NCI-H2196 (cell line): ENCODE data around the gene MBD3.

ENCODE experiments used
- DNase-seq: peaks from one replicate; lab custom pipeline; 2025; ENCODE audit not compliant: unreplicated experiment; lab: John Stamatoyannopoulos, UW

MBD3 gene

GRCh38 chr19:1574354-1575136 is 18.1 kb downstream of the MBD3 start:
- no peak for DNase-seq

- no peak for DNase-seq
Measured at GRCh38 chr19:1572795-1573194, 19.9 kb downstream of the MBD3 start.

- no peak for DNase-seq
Measured at GRCh38 chr19:1571358-1571757, 21.3 kb downstream of the MBD3 start.

GRCh38 chr19:1570836-1571235 is 21.8 kb downstream of the MBD3 start:
- no peak for DNase-seq

GRCh38 chr19:1569997-1570396 is 22.7 kb downstream of the MBD3 start:
- DNase-seq = no peak

- peak; percentile 93 for DNase-seq
Measured at GRCh38 chr19:1568320-1569019, 24.2 kb downstream of the MBD3 start, which contains the start of gene MEX3D. Gene MEX3D (minus strand): TSS chr19:1568325. CDS start chr19:1568058, 267 bp downstream.

- DNase-seq = no peak
Measured at GRCh38 chr19:1567848-1568227, 24.8 kb downstream of the MBD3 start.

GRCh38 chr19:1567116-1567847 is 25.4 kb downstream of the MBD3 start:
- DNase-seq = no peak

GRCh38 chr19:1566392-1567115 is 26.1 kb downstream of the MBD3 start:
- DNase-seq = peak; percentile 42

- DNase-seq = no peak
Measured at GRCh38 chr19:1563251-1563650, 29.4 kb downstream of the MBD3 start.

GRCh38 chr19:1561236-1561842 is 31.3 kb downstream of the MBD3 start:
- DNase-seq = no peak

GRCh38 chr19:1560286-1560882 is 32.3 kb downstream of the MBD3 start:
- no peak for DNase-seq

- DNase-seq = no peak
Measured at GRCh38 chr19:1558552-1558951, 34.1 kb downstream of the MBD3 start.

- DNase-seq = no peak
Measured at GRCh38 chr19:1556390-1557070, 36.1 kb downstream of the MBD3 start.

GRCh38 chr19:1555487-1556389 is 36.9 kb downstream of the MBD3 start:
- no peak for DNase-seq

- DNase-seq = no peak
Measured at GRCh38 chr19:1554968-1555367, 37.7 kb downstream of the MBD3 start.

GRCh38 chr19:1553415-1553814 is 39.2 kb downstream of the MBD3 start:
- no peak for DNase-seq
